ENCODE results near the gene SCN1A. TPM values are rescaled to one million over a fixed set of nuclear protein-coding genes. Genes with fewer than 3 reads are reported as not detected.

The SCN1A gene
- total RNA-seq, 6 donors from 2014 or later, result 11.5 to 42.2 (median 17.6) TPM

GRCh38 chr2:166125557-166125956 is 2.3 kb downstream of the SCN1A start:
- no peaks in the 10 kb centered on the region for H3K27me3 ChIP-seq
- DNase-seq (peak in 1 of 2 donors; percentile 49), ATAC-seq (ENCODE audit: low FRiP score in 2 of 2) (peak; percentile 33 to 85)
- H3K36me3 ChIP-seq, result no peaks in the 10 kb centered on the region
- peaks cover 0 to 9% (median 4%) of the 10 kb centered on the region in 4 donors for H3K4me1 ChIP-seq
- peak overlapping the region; percentile 30 to 76 (median 66) for H3K27ac ChIP-seq
- TF ChIP-seq POLR2AphosphoS5 (IDR thresholded peaks at IDR 0.05) (no peak), EP300 (IDR thresholded peaks at IDR 0.05) (no peak), POLR2A (IDR thresholded peaks at IDR 0.05) (no peak), CTCF (IDR thresholded peaks at IDR 0.05) (no peak)
- H3K4me3 ChIP-seq, result no peak overlapping the region
- WGBS, 2 donors, result 68 to 76% methylated on average over 2 of the region's 2 CpGs
- no peaks in the 10 kb centered on the region for H3K9me3 ChIP-seq

- ATAC-seq (ENCODE audit: low FRiP score in 2 of 2), result no peak
These were observed 9.6 kb downstream of the SCN1A start for GRCh38 chr2:166118180-166118579.

GRCh38 chr2:166117491-166117890 is 10.3 kb downstream of the SCN1A start:
- Histone ChIP-seq H3K36me3 (no peaks in the 10 kb centered on the region), H3K27ac (no peak overlapping the region), H3K9me3 (no peaks in the 10 kb centered on the region), H3K4me3 (no peak overlapping the region), H3K27me3 (no peaks in the 10 kb centered on the region), H3K4me1 (no peaks in the 10 kb centered on the region)
- TF ChIP-seq POLR2AphosphoS5 (IDR thresholded peaks at IDR 0.05) (no peak), EP300 (IDR thresholded peaks at IDR 0.05) (no peak), POLR2A (IDR thresholded peaks at IDR 0.05) (no peak), CTCF (IDR thresholded peaks at IDR 0.05) (no peak)
- 94 to 95% methylated on average over 6 of the region's 6 CpGs for WGBS, 2 donors
- DNase-seq, result no peak
- no peak for ATAC-seq (ENCODE audit: low FRiP score in 2 of 2)

More at GRCh38 chr2:166118180-166118579, 9.6 kb downstream of the SCN1A start:
- peak overlapping the region in 2 of 4 donors; percentile 18 to 32 for H3K27ac ChIP-seq
- no peak for DNase-seq
- no peaks in the 10 kb centered on the region for H3K4me1 ChIP-seq
- no peaks in the 10 kb centered on the region for H3K36me3 ChIP-seq
- H3K9me3 ChIP-seq, result no peaks in the 10 kb centered on the region
- no peaks in the 10 kb centered on the region for H3K27me3 ChIP-seq
- H3K4me3 ChIP-seq, result no peak overlapping the region
- TF ChIP-seq POLR2A (IDR thresholded peaks at IDR 0.05), result no peak
- WGBS, 2 donors, result 72 to 77% methylated on average over 4 of the region's 4 CpGs

GRCh38 chr2:166115589-166115988 is 12.2 kb downstream of the SCN1A start:
- H3K27ac ChIP-seq, result no peak overlapping the region
- no peak for ATAC-seq (ENCODE audit: low FRiP score in 2 of 2)
- TF ChIP-seq CTCF (IDR thresholded peaks at IDR 0.05) (no peak), POLR2AphosphoS5 (IDR thresholded peaks at IDR 0.05) (no peak), POLR2A (IDR thresholded peaks at IDR 0.05) (no peak), EP300 (IDR thresholded peaks at IDR 0.05) (no peak)
- DNase-seq, result no peak
- 70 to 76% methylated on average over 4 of the region's 4 CpGs for WGBS, 2 donors
- H3K4me3 ChIP-seq, result no peak overlapping the region
- H3K36me3 ChIP-seq, result no peaks in the 10 kb centered on the region
- no peaks in the 10 kb centered on the region for H3K27me3 ChIP-seq
- H3K4me1 ChIP-seq, result no peaks in the 10 kb centered on the region
- H3K9me3 ChIP-seq, result no peaks in the 10 kb centered on the region

- Histone ChIP-seq H3K4me3 (no peak overlapping the region), H3K27me3 (no peaks in the 10 kb centered on the region), H3K4me1 (no peaks in the 10 kb centered on the region), H3K9me3 (no peaks in the 10 kb centered on the region), H3K36me3 (no peaks in the 10 kb centered on the region), H3K27ac (no peak overlapping the region)
- WGBS, 2 donors, result 82 to 88% methylated on average over 1 of the region's 1 CpG
- no peak for TF ChIP-seq EP300 (IDR thresholded peaks at IDR 0.05)
- no peak for TF ChIP-seq CTCF (IDR thresholded peaks at IDR 0.05)
- TF ChIP-seq POLR2AphosphoS5 (IDR thresholded peaks at IDR 0.05), result no peak
- TF ChIP-seq POLR2A (IDR thresholded peaks at IDR 0.05), result no peak
- no peak for DNase-seq
- ATAC-seq (ENCODE audit: low FRiP score in 2 of 2), result no peak
These were observed 15.6 kb downstream of the SCN1A start for GRCh38 chr2:166112193-166112605.

Data from upper lobe of left lung (tissue), 6 donors.